ENCODE measurements around the gene AIFM2.
"Not testable (repeated sequence)": the region's sequence is repeated elsewhere in the genome, so short reads cannot be mapped to it uniquely, and the experiment has no call there.

AIFM2 gene

GRCh38 chr10:70123817-70124216 is 8.8 kb downstream of the AIFM2 start:
- in situ Hi-C loops (cut with MboI; ENCODE audit: low sequenced_read_pairs), result no loop called here

DNA sequence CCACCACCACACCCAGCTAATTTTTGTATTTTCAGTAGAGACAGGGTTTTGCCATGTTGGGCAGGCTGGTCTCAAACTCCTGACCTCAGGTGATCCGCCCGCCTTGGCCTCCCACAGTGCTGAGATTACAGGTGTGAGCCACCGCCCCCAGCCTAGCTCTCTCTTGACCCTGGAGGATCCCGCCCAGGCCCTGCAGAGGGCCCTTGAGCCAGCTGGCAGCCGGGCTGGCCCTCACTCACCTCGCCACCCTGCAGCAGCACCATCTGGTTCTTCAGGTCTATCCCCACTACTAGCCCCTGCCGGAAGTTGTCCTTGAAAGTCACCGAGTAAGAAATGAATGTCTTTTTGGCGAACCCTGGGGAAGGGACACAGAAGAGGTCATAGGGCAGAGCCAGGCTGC is 9.5 kb downstream of the AIFM2 start:
- in situ Hi-C loops (cut with MboI; ENCODE audit: low sequenced_read_pairs), result not testable (repeated sequence)

DNA sequence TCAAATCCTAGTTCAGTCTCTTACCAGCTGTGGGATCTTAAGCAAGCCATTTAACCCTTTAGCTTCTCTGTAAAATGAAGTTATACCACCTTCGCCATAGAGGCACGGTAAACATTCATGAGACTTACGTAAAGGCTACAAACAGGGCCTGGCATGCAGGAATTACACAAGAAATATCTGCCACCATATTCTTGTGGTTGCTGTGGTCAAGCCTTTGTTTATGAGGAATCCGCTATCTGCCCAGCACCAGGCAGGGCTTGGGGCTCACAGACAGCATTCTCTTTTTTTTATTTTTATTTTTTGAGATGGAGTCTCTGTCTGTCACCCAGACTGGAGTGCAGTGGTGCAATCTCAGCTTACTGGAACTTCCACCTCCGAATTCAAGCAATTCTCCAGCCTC is 9.9 kb downstream of the AIFM2 start:
- in situ Hi-C loops (cut with MboI; ENCODE audit: low sequenced_read_pairs), result no loop called here

DNA sequence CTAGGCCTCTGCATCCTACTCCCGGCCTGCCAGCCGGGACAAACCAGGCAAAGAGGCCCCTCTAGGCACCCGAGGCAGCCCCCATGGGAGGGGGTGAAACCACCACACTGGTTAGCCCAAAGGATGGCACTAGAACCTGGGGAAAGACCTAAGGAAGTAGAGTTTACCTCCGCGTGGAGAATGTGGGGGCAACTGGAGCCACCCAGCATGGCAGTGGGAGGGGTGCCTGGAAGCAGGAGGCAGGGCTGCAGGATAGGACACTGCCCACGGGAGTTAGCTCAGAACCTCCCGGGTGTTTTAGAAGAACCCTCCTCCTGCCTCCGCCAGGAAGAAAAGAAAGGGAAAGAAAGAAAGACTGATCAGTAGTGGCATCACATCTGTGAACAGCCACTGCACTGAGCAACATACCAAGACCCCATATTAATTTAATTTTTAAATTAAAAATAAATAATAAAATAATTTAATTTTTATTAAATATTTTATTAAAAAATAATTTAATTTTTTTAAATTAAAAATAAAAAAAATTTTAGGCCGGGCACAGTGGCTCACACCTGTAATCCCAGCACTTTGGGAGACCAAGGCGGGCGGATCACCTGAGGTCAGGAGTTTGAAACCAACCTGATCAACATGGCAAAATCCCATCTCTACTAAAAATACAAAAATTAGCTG is 11.2 kb downstream of the AIFM2 start:
- in situ Hi-C loops (cut with MboI; ENCODE audit: low sequenced_read_pairs), result no loop called here

GRCh38 chr10:70120417-70120816 is 12.2 kb downstream of the AIFM2 start:
- in situ Hi-C loops (cut with MboI; ENCODE audit: low sequenced_read_pairs), result no loop called here

DNA sequence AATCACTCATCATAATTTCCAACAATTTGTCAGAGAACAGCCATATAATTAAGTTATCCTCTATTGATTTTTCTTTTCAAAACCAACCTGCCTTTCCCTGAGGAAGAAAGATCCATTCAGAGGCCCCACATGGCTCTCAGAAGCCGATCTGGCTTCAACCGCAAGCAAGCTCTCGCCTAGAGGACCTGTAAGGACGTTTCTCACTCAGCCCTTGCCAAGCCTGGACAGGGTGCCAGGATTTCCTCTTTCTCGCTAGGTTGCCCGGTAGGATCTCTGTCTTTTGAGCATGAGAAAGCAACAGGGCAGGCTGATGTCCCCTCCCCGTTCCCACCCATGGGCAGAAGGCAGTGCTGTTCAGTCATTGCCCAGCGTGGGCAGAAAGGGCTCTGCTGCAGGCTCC is 13.0 kb downstream of the AIFM2 start:
- in situ Hi-C loops (cut with MboI; ENCODE audit: low sequenced_read_pairs), result no loop called here

GRCh38 chr10:70119197-70119596 is 13.4 kb downstream of the AIFM2 start:
- in situ Hi-C loops (cut with MboI; ENCODE audit: low sequenced_read_pairs), result no loop called here

- in situ Hi-C loops (cut with MboI; ENCODE audit: low sequenced_read_pairs), result no loop called here
These were observed 14.4 kb downstream of the AIFM2 start for GRCh38 chr10:70118196-70118595.

DNA sequence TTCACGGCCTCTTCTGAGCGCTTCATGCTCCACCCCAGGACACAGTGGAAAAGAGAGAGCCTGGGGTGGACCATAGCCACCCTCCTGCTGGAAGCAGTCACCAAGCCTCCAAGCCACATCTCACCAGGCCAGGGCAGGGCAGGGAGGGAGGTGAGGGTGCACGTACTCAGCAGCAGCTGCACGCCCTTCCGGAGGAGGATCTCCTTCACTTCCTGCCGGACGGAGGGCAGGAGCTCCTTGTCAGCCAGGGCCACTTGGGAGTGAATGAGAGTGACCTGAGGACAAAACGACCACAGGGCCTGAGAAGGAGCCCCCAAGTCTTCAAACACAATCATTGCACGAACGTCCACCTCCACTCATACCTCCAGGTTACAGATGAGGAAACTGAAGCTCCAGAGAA is 15.0 kb downstream of the AIFM2 start:
- in situ Hi-C loops (cut with MboI; ENCODE audit: low sequenced_read_pairs), result no loop called here

GRCh38 chr10:70115948-70116682 is 16.5 kb downstream of the AIFM2 start:
- in situ Hi-C loops (cut with MboI; ENCODE audit: low sequenced_read_pairs), result no loop called here

GRCh38 chr10:70114902-70115301 is 17.7 kb downstream of the AIFM2 start:
- in situ Hi-C loops (cut with MboI; ENCODE audit: low sequenced_read_pairs), result no loop called here

DNA sequence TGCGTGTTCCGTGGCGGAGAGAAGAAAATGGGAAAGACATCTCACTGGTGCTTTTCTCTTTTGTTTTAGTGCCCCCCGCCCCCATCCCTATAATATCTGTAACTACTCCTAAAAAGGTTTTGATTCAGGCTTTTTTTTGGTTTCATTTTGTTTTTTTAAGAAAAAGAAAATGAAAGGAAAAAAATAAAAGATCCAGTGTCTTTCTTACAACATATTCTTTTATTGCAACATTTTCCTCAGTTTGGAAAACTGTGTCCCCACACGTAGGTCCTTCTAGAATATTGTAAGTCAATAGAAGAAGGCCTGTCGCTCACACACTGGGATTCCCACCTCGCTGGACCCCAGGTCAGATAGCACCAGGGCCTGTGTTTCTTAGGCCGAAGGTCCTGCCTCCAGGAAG is 20.6 kb downstream of the AIFM2 start:
- in situ Hi-C loops (cut with MboI; ENCODE audit: low sequenced_read_pairs), result no loop called here

GRCh38 chr10:70111496-70111895 is 21.1 kb downstream of the AIFM2 start:
- in situ Hi-C loops (cut with MboI; ENCODE audit: low sequenced_read_pairs), result no loop called here

DNA sequence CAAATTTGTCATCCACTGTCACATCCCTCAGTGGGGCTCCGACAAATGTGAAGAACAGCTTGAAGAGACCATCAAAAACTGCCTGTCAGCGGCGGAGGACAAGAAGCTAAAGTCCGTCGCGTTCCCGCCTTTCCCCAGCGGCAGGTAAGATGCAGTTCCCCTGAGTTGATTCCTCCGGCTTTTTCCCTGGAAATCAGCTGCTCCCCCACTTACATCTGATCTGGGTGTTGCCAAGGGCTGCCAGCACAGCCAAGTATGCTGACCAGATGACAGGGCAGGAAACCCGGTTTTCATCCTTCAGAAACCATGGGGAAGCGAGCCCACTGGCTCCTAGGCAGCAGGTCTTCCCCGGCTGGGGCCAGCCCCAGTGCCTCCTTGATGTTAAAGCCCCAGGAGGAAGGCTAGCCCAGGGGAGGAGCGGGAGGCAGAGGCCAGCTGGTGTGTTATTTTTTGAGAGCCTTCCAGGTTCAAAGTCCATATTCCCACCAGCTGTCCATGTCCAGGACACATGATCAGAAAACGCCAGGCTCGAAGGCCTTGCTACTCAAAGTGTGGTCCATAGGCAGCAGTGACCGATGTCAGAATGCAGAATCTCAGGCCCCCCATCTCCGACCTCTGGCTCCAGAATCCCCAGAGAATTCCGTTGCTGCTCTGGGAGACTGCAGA is 23.4 kb downstream of the AIFM2 start:
- in situ Hi-C loops (cut with MboI; ENCODE audit: low sequenced_read_pairs), result no loop called here

GRCh38 chr10:70106958-70107791 is 25.4 kb downstream of the AIFM2 start:
- in situ Hi-C loops (cut with MboI; ENCODE audit: low sequenced_read_pairs), result no loop called here

DNA sequence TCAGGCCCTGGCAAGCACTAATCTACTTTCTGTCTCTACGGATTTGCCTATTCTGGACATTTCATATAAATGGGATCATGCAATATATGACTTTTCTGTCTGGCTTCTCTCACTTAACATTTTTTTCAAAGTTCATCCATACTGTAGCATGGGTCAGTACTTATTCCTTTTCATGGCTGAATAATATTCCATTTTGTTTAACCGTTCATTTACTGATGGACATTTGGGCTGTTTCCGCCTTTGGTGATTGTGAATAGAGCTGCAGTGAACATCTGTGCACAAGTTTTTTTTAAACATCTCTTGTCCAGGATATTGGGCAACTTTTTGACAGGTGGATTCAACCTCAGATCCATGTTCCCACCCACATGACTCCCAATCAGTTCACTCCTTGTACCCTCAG is 31.0 kb downstream of the AIFM2 start:
- in situ Hi-C loops (cut with MboI; ENCODE audit: low sequenced_read_pairs), result no loop called here

DNA sequence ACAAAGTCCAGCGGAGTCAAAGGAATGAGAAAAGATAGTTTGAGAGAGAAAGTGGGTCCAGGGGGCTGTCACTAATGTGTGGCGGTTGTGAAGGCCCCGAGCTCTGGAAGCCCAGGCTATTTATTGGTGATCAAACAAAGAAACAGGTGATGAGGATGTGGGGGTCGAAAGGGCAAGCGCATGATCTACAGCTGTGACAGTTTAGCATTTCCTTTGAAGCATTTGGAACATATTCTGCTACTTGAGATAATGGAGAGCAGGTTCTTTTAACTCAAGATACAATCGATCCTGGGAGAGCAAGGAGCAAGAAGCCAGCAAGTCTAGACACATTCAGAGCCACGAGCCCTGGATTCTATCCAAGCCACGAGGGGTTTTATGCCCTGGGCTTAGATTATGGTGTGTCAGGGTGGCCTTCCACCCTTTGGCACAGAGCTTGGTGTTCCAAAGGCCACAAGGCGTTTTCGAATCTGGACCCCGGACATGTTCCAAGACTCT is 31.5 kb downstream of the AIFM2 start:
- in situ Hi-C loops (cut with MboI; ENCODE audit: low sequenced_read_pairs), result not testable (repeated sequence)

DNA sequence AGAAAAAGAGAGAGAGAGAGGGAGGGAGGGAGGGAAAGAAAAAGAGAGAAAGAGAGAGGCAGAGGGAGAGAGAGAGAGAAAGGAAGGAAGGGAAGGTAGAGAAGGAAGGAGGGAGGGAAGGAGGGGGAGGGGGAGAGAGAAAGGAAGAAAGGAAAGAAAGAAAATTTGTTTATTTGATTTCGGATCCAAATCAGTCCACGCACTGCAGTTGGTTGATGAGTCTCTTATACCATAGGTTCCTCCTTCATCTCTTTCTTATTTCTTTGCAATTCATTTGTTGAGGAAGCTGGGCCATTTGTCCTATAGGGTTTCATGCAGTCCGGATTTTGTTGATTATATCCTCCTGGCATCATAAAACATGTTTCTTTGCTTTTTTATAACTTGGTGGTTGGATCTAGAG is 34.4 kb downstream of the AIFM2 start:
- in situ Hi-C loops (cut with MboI; ENCODE audit: low sequenced_read_pairs), result no loop called here

DNA sequence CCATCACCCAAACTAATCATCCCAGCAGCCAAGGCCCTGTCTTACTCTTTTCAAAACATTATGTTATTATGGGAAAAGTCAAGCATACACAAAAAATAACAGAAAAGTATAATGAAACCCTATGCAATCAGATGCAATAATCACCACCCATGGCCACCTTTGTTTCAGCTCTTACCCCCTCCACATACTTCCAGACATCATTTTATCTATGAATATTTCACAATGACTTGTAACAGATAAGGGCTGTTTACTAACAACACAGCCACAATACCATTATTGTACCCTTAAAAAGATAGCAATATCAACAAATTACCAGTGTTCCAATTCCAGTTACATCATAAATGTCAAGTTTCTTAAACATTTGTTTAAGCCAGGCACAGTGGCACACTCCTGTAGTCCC is 35.2 kb downstream of the AIFM2 start:
- in situ Hi-C loops (cut with MboI; ENCODE audit: low sequenced_read_pairs), result no loop called here

GRCh38 chr10:70096705-70097420 is 35.8 kb downstream of the AIFM2 start:
- in situ Hi-C loops (cut with MboI; ENCODE audit: low sequenced_read_pairs), result no loop called here
